Keratinocyte (primary cell): ENCODE results near the gene NPIPA7. TPM values are rescaled to one million over a fixed set of nuclear protein-coding genes. Genes with fewer than 3 reads are reported as not detected.
"Not testable (repeated sequence)": the region's sequence is repeated elsewhere in the genome, so short reads cannot be mapped to it uniquely, and the experiment has no call there.

ENCODE experiments used
- DNase-seq: peaks from one replicate; pipeline ENCODE4 v3.0.0-alpha.2; 2011; ENCODE audit warnings: low read depth, missing footprints, low spot score
- FAIRE-seq: peaks from 2 replicates; lab custom pipeline; 2011; peaks lifted over from hg19 to GRCh38; lab: Jason Lieb, UNC
- H2AFZ ChIP-seq: 2 replicates; pipeline ENCODE4 v1.6.0; 2012; ENCODE audit warnings: low read length, control low read depth, inconsistent platforms; ENCODE audit not compliant: control insufficient read depth
- H3K27ac ChIP-seq: 2 replicates; pipeline ENCODE4 v1.5.1; 2011; ENCODE audit warnings: low read length; ENCODE audit not compliant: control insufficient read depth, insufficient read depth
- H3K27me3 ChIP-seq: 3 replicates; pipeline ENCODE4 v1.6.0; 2011; ENCODE audit warnings: low read length; ENCODE audit not compliant: control insufficient read depth, insufficient read depth; ENCODE audit errors: extremely low read depth
- H3K36me3 ChIP-seq, 2 experiments: 2 replicates in 1 of 2; 3 replicates in 1 of 2; pipeline ENCODE4 v1.5.1; 2011; ENCODE audit warnings: low read length in 2 of 2, mild to moderate bottlenecking in 1 of 2; ENCODE audit not compliant: control insufficient read depth in 2 of 2, insufficient read depth in 2 of 2; ENCODE audit errors: extremely low read depth in 1 of 2
- H3K4me1 ChIP-seq: 3 replicates; pipeline ENCODE4 v1.5.1; 2011; ENCODE audit warnings: low read length; ENCODE audit not compliant: control insufficient read depth, insufficient read depth; ENCODE audit errors: extremely low read depth
- H3K4me2 ChIP-seq: 3 replicates; pipeline ENCODE4 v1.6.0; 2011; ENCODE audit warnings: low read depth, low read length; ENCODE audit not compliant: control insufficient read depth, insufficient read depth; ENCODE audit errors: extremely low read depth
- H3K4me3 ChIP-seq, 3 experiments: fragments of 200-600 bp in 1 of 3; sonication (generic) in 1 of 3; 2 replicates in 2 of 3; 3 replicates in 1 of 3; pipeline ENCODE4 v1.5.1; 2011 to 2016; ENCODE audit warnings: low read length in 3 of 3, mild to moderate bottlenecking in 3 of 3, control low read depth in 2 of 3, inconsistent platforms in 1 of 3, low read depth in 1 of 3, mixed read lengths in 1 of 3, mixed run types in 1 of 3, moderate library complexity in 1 of 3; ENCODE audit not compliant: control insufficient read depth in 2 of 3, insufficient read depth in 2 of 3; ENCODE audit errors: extremely low read depth in 1 of 3
- H3K79me2 ChIP-seq: 2 replicates; pipeline ENCODE4 v1.6.0; 2012; ENCODE audit warnings: low read length; ENCODE audit not compliant: control insufficient read depth, insufficient read depth
- H3K9ac ChIP-seq: 3 replicates; pipeline ENCODE4 v1.6.0; 2011; ENCODE audit warnings: low read length; ENCODE audit not compliant: control insufficient read depth, insufficient read depth; ENCODE audit errors: extremely low read depth
- H3K9me1 ChIP-seq: 3 replicates; pipeline ENCODE4 v1.6.0; 2011; ENCODE audit warnings: low read length; ENCODE audit not compliant: control insufficient read depth, insufficient read depth; ENCODE audit errors: extremely low read depth
- H3K9me3 ChIP-seq: 2 replicates; pipeline ENCODE4 v1.5.1; 2012; ENCODE audit warnings: low read depth, low read length; ENCODE audit not compliant: control insufficient read depth
- H4K20me1 ChIP-seq: 3 replicates; pipeline ENCODE4 v1.6.0; 2011; ENCODE audit warnings: low read length; ENCODE audit not compliant: control insufficient read depth, insufficient read depth; ENCODE audit errors: extremely low read depth
- dilution Hi-C: fragments of 300-500 bp; cut with MboI; formaldehyde crosslinking; loops from one replicate; pipeline ENCODE4 v1.7.0; 2020; ENCODE audit warnings: low sequenced_read_pairs; ENCODE audit not compliant: extremely low pct_ligation_motif_present
- polyA plus RNA-seq, 5 experiments: library from polyadenylated mRNA; depleted of rRNA in 3 of 5; stranded (reverse) in 3 of 5; stranded (forward) in 1 of 5; unstranded in 1 of 5; fragments of >200 nt; gene quantifications; 1 replicate in 1 of 5; 2 replicates in 3 of 5; 3 replicates in 1 of 5; pipeline versions ENCODE4 v1.2.1 to v1.2.3, GENCODE V29; 2011 to 2012; ENCODE audit warnings: missing spikeins in 2 of 5, low read depth in 1 of 5, low replicate concordance in 1 of 5

Gene NPIPA7
- polyA plus RNA-seq, 1 donor (not counting 4 experiments of a cell fraction or from before 2014, with no cell fraction given) = 20.5 TPM

DNA sequence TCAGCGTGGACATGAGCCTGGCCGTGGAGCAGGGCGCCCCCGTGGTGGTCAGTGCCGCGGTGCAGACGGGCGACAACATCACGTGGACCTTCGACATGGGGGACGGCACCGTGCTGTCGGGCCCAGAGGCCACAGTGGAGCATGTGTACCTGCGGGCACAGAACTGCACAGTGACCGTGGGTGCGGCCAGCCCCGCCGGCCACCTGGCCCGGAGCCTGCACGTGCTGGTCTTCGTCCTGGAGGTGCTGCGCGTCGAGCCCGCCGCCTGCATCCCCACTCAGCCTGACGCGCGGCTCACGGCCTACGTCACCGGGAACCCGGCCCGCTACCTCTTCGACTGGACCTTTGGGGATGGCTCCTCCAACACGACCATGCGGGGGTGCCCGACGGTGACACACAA, 14.8 kb upstream of the NPIPA7 start:
- H3K9ac ChIP-seq, H4K20me1 ChIP-seq, H3K79me2 ChIP-seq, dilution Hi-C loops, DNase-seq, FAIRE-seq, H3K4me2 ChIP-seq, H3K9me1 ChIP-seq, H3K4me1 ChIP-seq, H3K27ac ChIP-seq, H2AFZ ChIP-seq, H3K36me3 ChIP-seq, H3K9me3 ChIP-seq, H3K4me3 ChIP-seq, H3K27me3 ChIP-seq: not testable (repeated sequence)

DNA sequence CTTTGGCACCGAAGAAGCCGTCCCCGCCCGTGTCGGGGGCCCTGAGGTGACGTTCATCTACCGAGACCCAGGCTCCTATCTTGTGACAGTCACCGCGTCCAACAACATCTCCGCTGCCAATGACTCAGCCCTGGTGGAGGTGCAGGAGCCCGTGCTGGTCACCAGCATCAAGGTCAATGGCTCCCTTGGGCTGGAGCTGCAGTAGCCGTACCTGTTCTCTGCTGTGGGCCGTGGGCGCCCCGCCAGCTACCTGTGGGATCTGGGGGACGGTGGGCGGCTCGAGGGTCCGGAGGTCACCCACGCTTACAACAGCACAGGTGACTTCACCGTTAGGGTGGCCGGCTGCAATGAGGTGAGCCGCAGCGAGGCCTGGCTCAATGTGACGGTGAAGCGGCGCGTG, 14.2 kb upstream of the NPIPA7 start:
- DNase-seq, H3K9me1 ChIP-seq, H3K4me1 ChIP-seq, H3K27me3 ChIP-seq, H3K4me2 ChIP-seq, H3K27ac ChIP-seq, H2AFZ ChIP-seq, H3K4me3 ChIP-seq, H3K9ac ChIP-seq, H4K20me1 ChIP-seq, H3K79me2 ChIP-seq, dilution Hi-C loops, FAIRE-seq, H3K9me3 ChIP-seq, H3K36me3 ChIP-seq: not testable (repeated sequence)

GRCh38 chr16:16365319-16365718, 13.6 kb upstream of the NPIPA7 start:
- H3K9ac ChIP-seq, DNase-seq, H3K36me3 ChIP-seq, H3K4me3 ChIP-seq, H3K4me1 ChIP-seq, H3K27ac ChIP-seq, H3K27me3 ChIP-seq, H3K9me1 ChIP-seq, dilution Hi-C loops, H3K79me2 ChIP-seq, H3K4me2 ChIP-seq, H2AFZ ChIP-seq, H4K20me1 ChIP-seq, FAIRE-seq, H3K9me3 ChIP-seq: not testable (repeated sequence)

GRCh38 chr16:16365851-16366250, 13.1 kb upstream of the NPIPA7 start:
- dilution Hi-C loops, H4K20me1 ChIP-seq, H2AFZ ChIP-seq, H3K9me3 ChIP-seq, H3K27ac ChIP-seq, FAIRE-seq, DNase-seq, H3K36me3 ChIP-seq, H3K27me3 ChIP-seq, H3K9ac ChIP-seq, H3K4me2 ChIP-seq, H3K79me2 ChIP-seq, H3K4me1 ChIP-seq, H3K4me3 ChIP-seq, H3K9me1 ChIP-seq: not testable (repeated sequence)

- FAIRE-seq, H3K9ac ChIP-seq, H3K79me2 ChIP-seq, DNase-seq, H3K4me1 ChIP-seq, H4K20me1 ChIP-seq, H3K27me3 ChIP-seq, H3K4me2 ChIP-seq, H3K27ac ChIP-seq, H3K9me1 ChIP-seq, H3K36me3 ChIP-seq, dilution Hi-C loops, H3K9me3 ChIP-seq, H3K4me3 ChIP-seq, H2AFZ ChIP-seq: not testable (repeated sequence)
These were observed 12.2 kb upstream of the NPIPA7 start for GRCh38 chr16:16366552-16367284.
